ENCODE measurements around the gene SPTSSB. TPM values are rescaled to one million over a fixed set of nuclear protein-coding genes. Genes with fewer than 3 reads are reported as not detected.

The SPTSSB gene
- polyA plus RNA-seq, 1 experiment: not detected

DNA sequence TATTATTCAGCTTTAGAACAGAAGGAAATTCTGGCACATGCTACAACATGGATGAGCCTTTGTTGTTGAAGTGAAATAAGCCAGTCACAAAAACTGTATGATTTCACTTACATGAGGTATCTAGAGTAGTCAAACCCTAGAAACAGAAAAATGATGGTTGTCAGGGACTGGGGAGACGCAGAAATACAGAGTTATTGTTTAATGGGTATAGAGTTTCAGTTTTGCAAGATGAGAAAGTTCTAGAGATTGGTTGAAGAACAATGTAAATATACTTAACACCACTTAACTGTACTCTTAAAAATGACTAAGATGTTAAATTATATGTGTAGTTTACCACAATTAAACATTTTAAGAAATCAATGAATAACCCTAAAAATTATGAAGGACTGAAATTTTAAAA lies 15.8 kb downstream of the SPTSSB start:
- Histone ChIP-seq H3K27me3 (ENCODE audit: control insufficient read depth, insufficient read depth, low read length) (0 out of 2 replicates have a peak, but pooled peaks cover 5% of the 10 kb centered on the region), H3K36me3 (ENCODE audit: control insufficient read depth, insufficient read depth, low read length) (no peaks in the 10 kb centered on the region), H3K4me3 (ENCODE audit: low read depth, low read length) (no peak overlapping the region)
- CTCF ChIA-PET: no interaction called here
- POLR2A ChIA-PET: no interaction called here
- DNase-seq (ENCODE audit: low read depth): no peak
- TF ChIP-seq, protein P1, sequence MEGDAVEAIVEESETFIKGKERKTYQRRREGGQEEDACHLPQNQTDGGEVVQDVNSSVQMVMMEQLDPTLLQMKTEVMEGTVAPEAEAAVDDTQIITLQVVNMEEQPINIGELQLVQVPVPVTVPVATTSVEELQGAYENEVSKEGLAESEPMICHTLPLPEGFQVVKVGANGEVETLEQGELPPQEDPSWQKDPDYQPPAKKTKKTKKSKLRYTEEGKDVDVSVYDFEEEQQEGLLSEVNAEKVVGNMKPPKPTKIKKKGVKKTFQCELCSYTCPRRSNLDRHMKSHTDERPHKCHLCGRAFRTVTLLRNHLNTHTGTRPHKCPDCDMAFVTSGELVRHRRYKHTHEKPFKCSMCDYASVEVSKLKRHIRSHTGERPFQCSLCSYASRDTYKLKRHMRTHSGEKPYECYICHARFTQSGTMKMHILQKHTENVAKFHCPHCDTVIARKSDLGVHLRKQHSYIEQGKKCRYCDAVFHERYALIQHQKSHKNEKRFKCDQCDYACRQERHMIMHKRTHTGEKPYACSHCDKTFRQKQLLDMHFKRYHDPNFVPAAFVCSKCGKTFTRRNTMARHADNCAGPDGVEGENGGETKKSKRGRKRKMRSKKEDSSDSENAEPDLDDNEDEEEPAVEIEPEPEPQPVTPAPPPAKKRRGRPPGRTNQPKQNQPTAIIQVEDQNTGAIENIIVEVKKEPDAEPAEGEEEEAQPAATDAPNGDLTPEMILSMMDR (IDR thresholded peaks at IDR 0.05; ENCODE audit: insufficient read depth, low read depth, low read length): no peak

DNA sequence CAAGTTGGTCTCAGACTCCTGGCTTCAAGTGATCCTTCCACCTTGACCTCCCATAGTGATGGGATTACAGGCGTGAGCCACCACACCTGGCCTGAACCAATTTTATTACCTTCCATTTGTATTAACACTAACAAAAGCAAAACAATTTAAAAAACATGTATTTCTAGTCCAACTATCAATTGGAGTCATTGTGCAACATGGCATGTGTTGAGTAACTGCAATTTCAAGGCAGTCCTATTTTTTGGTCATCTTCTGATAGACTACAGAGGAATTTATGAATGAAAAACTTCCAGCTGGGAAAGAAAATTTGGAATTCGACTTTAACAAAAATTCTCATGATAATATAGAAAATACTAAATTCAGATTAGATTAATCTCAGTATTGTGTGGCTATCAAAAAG lies 16.8 kb downstream of the SPTSSB start:
- Histone ChIP-seq H3K36me3 (ENCODE audit: control insufficient read depth, insufficient read depth, low read length) (no peaks in the 10 kb centered on the region), H3K27me3 (ENCODE audit: control insufficient read depth, insufficient read depth, low read length) (0 out of 2 replicates have a peak, but pooled peaks cover 5% of the 10 kb centered on the region), H3K4me3 (ENCODE audit: low read depth, low read length) (no peak overlapping the region)
- no peak for DNase-seq (ENCODE audit: low read depth)
- TF ChIP-seq, protein P1 (IDR thresholded peaks at IDR 0.05; ENCODE audit: insufficient read depth, low read depth, low read length): no peak
- ChIA-PET CTCF (no interaction called here), POLR2A (no interaction called here)

DNA sequence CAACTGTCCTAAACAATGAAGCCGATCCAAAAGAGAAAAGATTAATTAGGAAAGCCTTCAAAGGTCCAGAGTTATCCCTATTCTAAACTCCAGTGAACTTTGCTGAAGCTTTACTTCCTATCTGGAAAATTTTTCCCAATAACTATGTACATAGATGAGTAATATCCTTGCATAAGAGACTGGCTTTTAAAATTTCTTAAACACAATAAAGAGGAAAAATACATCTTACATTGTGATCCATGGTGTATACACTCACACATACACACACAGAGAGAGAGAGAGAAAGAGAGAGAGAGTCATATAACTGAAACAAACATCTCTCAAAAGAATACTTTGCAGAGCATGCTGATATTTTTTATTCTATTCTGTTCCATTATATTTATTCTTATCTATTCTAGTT lies 20.0 kb downstream of the SPTSSB start:
- TF ChIP-seq, protein P1 (IDR thresholded peaks at IDR 0.05; ENCODE audit: insufficient read depth, low read depth, low read length): no peak
- Histone ChIP-seq H3K4me3 (ENCODE audit: low read depth, low read length) (no peak overlapping the region), H3K36me3 (ENCODE audit: control insufficient read depth, insufficient read depth, low read length) (no peaks in the 10 kb centered on the region), H3K27me3 (ENCODE audit: control insufficient read depth, insufficient read depth, low read length) (0 out of 2 replicates have a peak, but pooled peaks cover 2% of the 10 kb centered on the region)
- POLR2A ChIA-PET: no interaction called here
- no peak for DNase-seq (ENCODE audit: low read depth)
- CTCF ChIA-PET: interaction anchor here (1.2 kb wide), 1 partner anchor 8 kb away, joined by 4 read pairs; no protein-coding TSS in a partner anchor

DNA sequence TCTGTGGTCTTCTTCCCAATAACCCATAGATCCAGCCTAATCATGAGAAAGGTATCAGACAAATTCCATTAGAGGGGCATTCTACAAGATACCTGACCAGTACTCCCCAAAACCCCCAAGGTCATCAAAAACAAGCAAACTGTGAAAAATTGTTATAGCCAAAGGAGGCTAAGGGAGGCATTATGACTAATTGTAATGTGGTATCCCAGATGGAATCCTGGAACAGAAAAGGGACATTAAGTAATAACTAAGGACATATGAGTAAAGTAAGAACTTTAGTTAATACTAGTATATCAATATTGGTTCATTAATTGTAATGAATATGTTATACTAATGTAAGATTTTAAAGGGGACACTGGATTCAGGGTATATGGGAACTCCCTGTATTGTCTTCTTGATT lies 20.4 kb downstream of the SPTSSB start:
- TF ChIP-seq, protein P1 (IDR thresholded peaks at IDR 0.05; ENCODE audit: insufficient read depth, low read depth, low read length): no peak
- DNase-seq (ENCODE audit: low read depth): no peak
- H3K4me3 ChIP-seq (ENCODE audit: low read depth, low read length): no peak overlapping the region
- CTCF ChIA-PET: no interaction called here
- H3K27me3 ChIP-seq (ENCODE audit: control insufficient read depth, insufficient read depth, low read length): 0 out of 2 replicates have a peak, but pooled peaks cover 2% of the 10 kb centered on the region
- POLR2A ChIA-PET: no interaction called here
- no peaks in the 10 kb centered on the region for H3K36me3 ChIP-seq (ENCODE audit: control insufficient read depth, insufficient read depth, low read length)

DNA sequence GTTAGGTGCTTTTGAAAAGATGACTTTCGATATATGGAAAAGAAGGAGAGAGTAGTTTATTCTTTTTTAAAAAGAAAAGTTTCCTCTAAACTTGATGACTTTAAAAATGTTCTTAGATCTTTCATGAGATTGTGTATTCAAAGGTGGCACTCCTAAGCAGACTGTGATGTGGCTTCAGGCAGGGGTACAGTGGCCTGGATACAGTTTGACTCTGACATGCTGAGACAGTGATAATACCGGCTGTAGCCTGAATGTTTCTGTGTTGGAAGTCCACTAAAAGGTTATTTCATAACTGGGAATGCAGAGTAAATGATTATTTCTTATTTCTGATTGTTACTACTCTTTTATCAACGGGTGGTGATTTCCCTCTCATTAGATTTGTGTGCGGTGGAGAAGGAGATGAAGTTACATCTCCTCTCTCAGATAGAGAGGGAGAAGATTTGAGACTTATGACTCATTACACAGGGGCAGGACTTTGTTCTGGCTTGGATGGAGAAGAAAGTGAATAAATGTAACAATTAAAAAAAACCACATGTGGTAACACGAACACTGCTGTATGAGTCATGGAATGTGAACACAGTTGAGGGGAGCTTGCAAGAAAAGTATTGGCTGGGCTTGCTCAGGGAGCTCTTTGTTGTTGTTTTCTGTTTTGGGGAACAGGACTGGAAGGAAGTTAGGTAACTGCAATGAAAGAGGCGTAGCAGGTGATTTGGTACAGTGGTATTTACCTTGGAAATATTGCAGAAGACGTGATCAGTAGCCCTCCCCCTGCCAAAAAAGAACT lies 21.6 kb downstream of the SPTSSB start:
- TF ChIP-seq, protein P1 (IDR thresholded peaks at IDR 0.05; ENCODE audit: insufficient read depth, low read depth, low read length): no peak
- Histone ChIP-seq H3K27me3 (ENCODE audit: control insufficient read depth, insufficient read depth, low read length) (0 out of 2 replicates have a peak, but pooled peaks cover 2% of the 10 kb centered on the region), H3K4me3 (ENCODE audit: low read depth, low read length) (no peak overlapping the region), H3K36me3 (ENCODE audit: control insufficient read depth, insufficient read depth, low read length) (no peaks in the 10 kb centered on the region)
- POLR2A ChIA-PET: interaction anchor here (0.6 kb wide), 2 partner anchors 9 to 22 kb away, joined by 3 to 5 read pairs; partner anchors contain the start of gene SPTSSB
- DNase-seq (ENCODE audit: low read depth): peak; percentile 87
- CTCF ChIA-PET: interaction anchor here (0.6 kb wide), 1 partner anchor 45 kb away, joined by 4 read pairs; no protein-coding TSS in a partner anchor

Data from BJ (cell line).